Panc1 (cell line): ENCODE results near the gene KLHL30. TPM values are rescaled to one million over a fixed set of nuclear protein-coding genes. Genes with fewer than 3 reads are reported as not detected.

Experiments
- ATAC-seq: fragments of 200-7000 bp; cut with Tn5 transposase; 2 replicates; pipeline ENCODE4 v1.9.1; 2020; ENCODE audit warnings: mild to moderate bottlenecking, moderate library complexity
- BruUV-seq: library from RNA; stranded (reverse); fragments of 400-500 nt; replicated peaks from 2 replicates; lab custom pipeline; 2021; lab: Mats Ljungman, UMichigan
- CTCF ChIA-PET: fragments of 300-600 bp; sonication (Branson Sonifier 250); formaldehyde crosslinking; loops from one replicate; lab custom pipeline; 2022; ENCODE audit warnings: antibody characterized with exemption; lab: Charles Lee
- POLR2A ChIA-PET: fragments of 300-600 bp; sonication (Branson Sonifier 250); formaldehyde crosslinking; loops from one replicate; lab custom pipeline; 2022; ENCODE audit warnings: antibody characterized with exemption; lab: Charles Lee
- DNase-seq: peaks from one replicate; pipeline ENCODE4 v3.0.0-alpha.2; 2010; ENCODE audit warnings: low read depth, low spot score
- H3K27ac ChIP-seq: 2 replicates; pipeline ENCODE4 v1.5.1; 2011; ENCODE audit warnings: mild to moderate bottlenecking, low read length, inconsistent platforms
- H3K27me3 ChIP-seq: fragments of 200-500 bp; sonication (Bioruptor generic); 2 replicates; pipeline ENCODE4 v1.6.0; 2014; ENCODE audit warnings: low read length, inconsistent platforms; ENCODE audit not compliant: control insufficient read depth, insufficient read depth
- H3K36me3 ChIP-seq: fragments of 200-500 bp; sonication (Bioruptor generic); 2 replicates; pipeline ENCODE4 v1.5.1; 2014; ENCODE audit warnings: inconsistent platforms, mild to moderate bottlenecking, low read length, moderate library complexity; ENCODE audit not compliant: control insufficient read depth, insufficient read depth
- H3K4me1 ChIP-seq: 2 replicates; pipeline ENCODE4 v1.5.1; 2011; ENCODE audit warnings: inconsistent platforms, mild to moderate bottlenecking, low read length, moderate library complexity; ENCODE audit not compliant: control insufficient read depth, insufficient read depth
- H3K4me3 ChIP-seq, 2 experiments: 2 replicates each; pipeline ENCODE4 v1.5.1; 2011 to 2012; ENCODE audit warnings: low read depth in 2 of 2, low read length in 2 of 2, mild to moderate bottlenecking in 2 of 2, inconsistent platforms in 1 of 2, moderate library complexity in 1 of 2
- H3K9me3 ChIP-seq: fragments of 200-500 bp; sonication (Bioruptor generic); 2 replicates; pipeline ENCODE4 v1.5.1; 2014; ENCODE audit warnings: low read depth, mild to moderate bottlenecking, inconsistent platforms, low read length, moderate library complexity; ENCODE audit not compliant: control insufficient read depth, insufficient read depth
- POLR2AphosphoS5 ChIP-seq: IDR thresholded peaks from 2 replicates; pipeline ENCODE4 v1.6.1; 2012; ENCODE audit warnings: mild to moderate bottlenecking, low read depth, low read length, moderate library complexity
- SIN3A ChIP-seq: IDR thresholded peaks from 2 replicates; pipeline ENCODE4 v1.6.1; 2012; ENCODE audit warnings: low read depth, mild to moderate bottlenecking, low read length, moderate library complexity, borderline replicate concordance; ENCODE audit not compliant: insufficient read depth
- TCF7L2 ChIP-seq: IDR thresholded peaks from 2 replicates; pipeline ENCODE4 v1.6.1; 2011; ENCODE audit warnings: mild to moderate bottlenecking, low read depth, low read length, inconsistent platforms
- in situ Hi-C: cut with HindIII; loops from 2 replicates; pipeline ENCODE4 v1.10.0; 2016; ENCODE audit warnings: low sequenced_read_pairs, low pct_unique_long_range_greater_than_20kb
- intact Hi-C: fragments of 100-400 bp; cut with micrococcal nuclease; formaldehyde crosslinking; loops from one replicate; pipeline ENCODE4 v1.10.0; 2022; ENCODE audit not compliant: unreplicated experiment
- total RNA-seq: library from RNA; stranded (reverse); gene quantifications from one replicate; pipeline ENCODE4 v1.2.1, GENCODE V29; 2021; ENCODE audit not compliant: unreplicated experiment
- TF ChIP-seq, protein P1 (sequence below), 2 experiments: IDR thresholded peaks; 2 replicates each; pipeline ENCODE4 v1.6.1; 2011 to 2012; ENCODE audit warnings: low read depth in 2 of 2, control low read depth in 1 of 2, low read length in 1 of 2, mild to moderate bottlenecking in 1 of 2, moderate library complexity in 1 of 2; ENCODE audit not compliant: insufficient read depth in 1 of 2
- TF ChIP-seq, protein P2 (sequence below): fragments of 450-650 bp; IDR thresholded peaks from 2 replicates; pipeline ENCODE4 v1.5.1; 2017; ENCODE audit warnings: mild to moderate bottlenecking

Gene KLHL30
- total RNA-seq, 1 experiment from 2014 or later = 0.26 TPM

DNA sequence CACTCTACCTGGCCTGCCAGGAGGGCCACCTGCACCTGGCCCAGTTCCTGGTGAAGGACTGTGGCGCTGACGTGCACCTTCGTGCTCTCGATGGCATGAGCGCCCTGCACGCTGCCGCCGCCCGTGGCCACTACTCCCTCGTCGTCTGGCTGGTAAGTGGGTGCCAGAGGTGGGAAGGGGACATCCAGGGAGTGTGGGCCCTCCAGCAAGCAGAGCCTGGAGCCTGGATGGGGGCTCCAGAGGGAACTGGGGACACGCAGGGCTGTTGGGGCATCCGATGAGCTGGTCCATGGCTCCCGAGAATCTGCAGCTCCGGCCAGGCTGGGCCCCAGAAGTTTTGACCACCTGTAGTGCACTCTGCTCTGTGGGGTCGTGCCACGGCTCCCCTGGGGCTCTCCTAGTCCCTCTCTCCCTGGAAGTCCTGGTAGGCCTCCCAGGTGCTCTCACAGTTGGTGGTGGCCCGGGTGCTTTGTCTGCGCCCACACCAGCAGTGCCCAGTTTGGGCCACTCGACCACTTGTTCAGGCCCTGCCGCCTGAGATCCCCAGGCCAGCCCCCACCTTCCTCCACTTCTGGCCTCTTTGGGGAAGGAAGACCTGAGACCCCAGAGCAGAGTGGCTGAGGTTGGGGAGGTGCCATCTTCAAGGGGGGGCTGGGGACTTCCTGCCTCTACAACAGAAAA, 33.6 kb upstream of the KLHL30 start:
- TF ChIP-seq, protein P1, sequence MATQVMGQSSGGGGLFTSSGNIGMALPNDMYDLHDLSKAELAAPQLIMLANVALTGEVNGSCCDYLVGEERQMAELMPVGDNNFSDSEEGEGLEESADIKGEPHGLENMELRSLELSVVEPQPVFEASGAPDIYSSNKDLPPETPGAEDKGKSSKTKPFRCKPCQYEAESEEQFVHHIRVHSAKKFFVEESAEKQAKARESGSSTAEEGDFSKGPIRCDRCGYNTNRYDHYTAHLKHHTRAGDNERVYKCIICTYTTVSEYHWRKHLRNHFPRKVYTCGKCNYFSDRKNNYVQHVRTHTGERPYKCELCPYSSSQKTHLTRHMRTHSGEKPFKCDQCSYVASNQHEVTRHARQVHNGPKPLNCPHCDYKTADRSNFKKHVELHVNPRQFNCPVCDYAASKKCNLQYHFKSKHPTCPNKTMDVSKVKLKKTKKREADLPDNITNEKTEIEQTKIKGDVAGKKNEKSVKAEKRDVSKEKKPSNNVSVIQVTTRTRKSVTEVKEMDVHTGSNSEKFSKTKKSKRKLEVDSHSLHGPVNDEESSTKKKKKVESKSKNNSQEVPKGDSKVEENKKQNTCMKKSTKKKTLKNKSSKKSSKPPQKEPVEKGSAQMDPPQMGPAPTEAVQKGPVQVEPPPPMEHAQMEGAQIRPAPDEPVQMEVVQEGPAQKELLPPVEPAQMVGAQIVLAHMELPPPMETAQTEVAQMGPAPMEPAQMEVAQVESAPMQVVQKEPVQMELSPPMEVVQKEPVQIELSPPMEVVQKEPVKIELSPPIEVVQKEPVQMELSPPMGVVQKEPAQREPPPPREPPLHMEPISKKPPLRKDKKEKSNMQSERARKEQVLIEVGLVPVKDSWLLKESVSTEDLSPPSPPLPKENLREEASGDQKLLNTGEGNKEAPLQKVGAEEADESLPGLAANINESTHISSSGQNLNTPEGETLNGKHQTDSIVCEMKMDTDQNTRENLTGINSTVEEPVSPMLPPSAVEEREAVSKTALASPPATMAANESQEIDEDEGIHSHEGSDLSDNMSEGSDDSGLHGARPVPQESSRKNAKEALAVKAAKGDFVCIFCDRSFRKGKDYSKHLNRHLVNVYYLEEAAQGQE (IDR thresholded peaks at IDR 0.05; ENCODE audit: insufficient read depth in 1 of 2, low read depth in 2 of 2, low read length in 1 of 2) = no peak
- no peak for TF ChIP-seq TCF7L2
- TF ChIP-seq, protein P2, sequence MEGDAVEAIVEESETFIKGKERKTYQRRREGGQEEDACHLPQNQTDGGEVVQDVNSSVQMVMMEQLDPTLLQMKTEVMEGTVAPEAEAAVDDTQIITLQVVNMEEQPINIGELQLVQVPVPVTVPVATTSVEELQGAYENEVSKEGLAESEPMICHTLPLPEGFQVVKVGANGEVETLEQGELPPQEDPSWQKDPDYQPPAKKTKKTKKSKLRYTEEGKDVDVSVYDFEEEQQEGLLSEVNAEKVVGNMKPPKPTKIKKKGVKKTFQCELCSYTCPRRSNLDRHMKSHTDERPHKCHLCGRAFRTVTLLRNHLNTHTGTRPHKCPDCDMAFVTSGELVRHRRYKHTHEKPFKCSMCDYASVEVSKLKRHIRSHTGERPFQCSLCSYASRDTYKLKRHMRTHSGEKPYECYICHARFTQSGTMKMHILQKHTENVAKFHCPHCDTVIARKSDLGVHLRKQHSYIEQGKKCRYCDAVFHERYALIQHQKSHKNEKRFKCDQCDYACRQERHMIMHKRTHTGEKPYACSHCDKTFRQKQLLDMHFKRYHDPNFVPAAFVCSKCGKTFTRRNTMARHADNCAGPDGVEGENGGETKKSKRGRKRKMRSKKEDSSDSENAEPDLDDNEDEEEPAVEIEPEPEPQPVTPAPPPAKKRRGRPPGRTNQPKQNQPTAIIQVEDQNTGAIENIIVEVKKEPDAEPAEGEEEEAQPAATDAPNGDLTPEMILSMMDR = no peak
- no peak for TF ChIP-seq POLR2AphosphoS5
- no TSS peak for BruUV-seq
- no peaks in the 10 kb centered on the region for H3K27me3 ChIP-seq
- no peaks in the 10 kb centered on the region for H3K9me3 ChIP-seq
- no peaks in the 10 kb centered on the region for H3K36me3 ChIP-seq
- intact Hi-C loops = no loop called here
- no peak for DNase-seq
- H3K4me1 ChIP-seq = peaks cover 10% of the 10 kb centered on the region
- no peak for ATAC-seq
- in situ Hi-C loops = no loop called here
- ChIA-PET POLR2A (no interaction called here), CTCF (no interaction called here)
- no peak overlapping the region for H3K27ac ChIP-seq
- H3K4me3 ChIP-seq = no peak overlapping the region

DNA sequence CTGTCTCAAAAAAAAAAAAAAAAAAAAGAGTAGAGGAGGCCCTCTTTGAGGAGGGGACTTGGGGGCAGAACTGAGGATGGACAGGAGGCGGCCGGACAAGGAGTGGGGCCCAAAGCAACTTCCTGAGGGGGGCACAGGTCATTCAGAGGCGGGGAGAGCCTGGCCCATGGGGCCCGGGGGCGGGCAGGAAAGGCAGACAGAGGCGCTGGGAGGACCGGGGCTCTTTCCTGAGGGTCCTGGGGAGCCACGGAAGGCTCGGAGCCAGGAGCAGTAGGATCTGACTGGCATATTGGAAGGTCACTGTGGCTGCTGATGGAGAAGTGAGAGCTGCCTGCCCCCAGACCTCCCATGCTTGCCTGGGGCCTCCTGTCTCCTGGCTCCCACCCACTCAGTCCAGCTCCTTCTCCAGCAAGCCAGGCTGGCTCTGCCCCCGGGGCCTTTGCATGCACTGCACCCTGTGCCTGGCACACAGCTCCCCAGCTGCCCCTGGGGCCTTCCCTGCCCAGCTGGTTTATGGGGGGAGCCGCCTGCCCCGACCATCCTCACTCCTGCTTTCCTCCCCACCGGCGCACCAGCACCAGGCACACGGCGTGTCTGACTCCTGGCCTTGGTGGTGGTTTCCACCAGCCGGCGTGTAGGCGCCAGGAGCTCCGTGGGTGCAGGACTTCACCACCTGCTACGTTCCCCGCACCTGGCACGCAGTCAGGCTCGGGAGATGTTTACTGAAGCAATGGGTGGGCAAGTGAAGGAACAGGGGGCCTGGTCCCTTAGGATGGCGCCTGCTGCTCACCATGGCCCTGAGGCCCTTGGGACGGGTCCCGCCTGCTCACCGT, 32.7 kb upstream of the KLHL30 start:
- Histone ChIP-seq H3K36me3 (no peaks in the 10 kb centered on the region), H3K4me1 (peaks cover 10% of the 10 kb centered on the region), H3K27ac (no peak overlapping the region), H3K27me3 (no peaks in the 10 kb centered on the region), H3K4me3 (no peak overlapping the region), H3K9me3 (no peaks in the 10 kb centered on the region)
- CTCF ChIA-PET = interaction anchor here (1.1 kb wide), 1 partner anchor 247 kb away, joined by 3 read pairs; no protein-coding TSS in a partner anchor
- intact Hi-C loops = no loop called here
- in situ Hi-C loops = no loop called here
- no TSS peak for BruUV-seq
- no peak for TF ChIP-seq TCF7L2
- TF ChIP-seq, protein P2 = no peak
- TF ChIP-seq, protein P1 (IDR thresholded peaks at IDR 0.05; ENCODE audit: insufficient read depth in 1 of 2, low read depth in 2 of 2, low read length in 1 of 2) = no peak
- no peak for TF ChIP-seq POLR2AphosphoS5
- TF ChIP-seq SIN3A = no peak
- POLR2A ChIA-PET = no interaction called here
- DNase-seq (no peak), ATAC-seq (no peak)
